ENCODE measurements around the gene C8B.

Gene C8B

DNA sequence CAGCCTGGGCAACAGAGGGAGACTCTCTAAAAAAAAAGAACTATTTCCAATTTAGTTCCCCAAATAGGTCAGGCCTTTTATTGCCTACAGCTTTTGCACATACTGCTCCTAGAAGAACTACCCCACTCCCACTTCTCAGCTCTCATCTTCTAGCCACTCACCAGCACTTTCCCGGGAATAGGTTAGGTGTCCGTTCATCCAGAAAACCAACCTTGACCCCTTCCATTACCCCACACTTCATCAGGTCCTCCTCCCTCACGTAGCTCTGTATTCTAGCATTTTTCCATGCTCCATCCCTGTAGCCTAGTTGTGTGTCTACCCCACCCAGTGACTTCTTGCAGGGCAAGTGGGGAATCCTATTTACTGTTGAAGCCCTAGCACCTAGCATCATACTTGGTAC is 42.6 kb downstream of the C8B start:
- TF ChIP-seq, protein P1, sequence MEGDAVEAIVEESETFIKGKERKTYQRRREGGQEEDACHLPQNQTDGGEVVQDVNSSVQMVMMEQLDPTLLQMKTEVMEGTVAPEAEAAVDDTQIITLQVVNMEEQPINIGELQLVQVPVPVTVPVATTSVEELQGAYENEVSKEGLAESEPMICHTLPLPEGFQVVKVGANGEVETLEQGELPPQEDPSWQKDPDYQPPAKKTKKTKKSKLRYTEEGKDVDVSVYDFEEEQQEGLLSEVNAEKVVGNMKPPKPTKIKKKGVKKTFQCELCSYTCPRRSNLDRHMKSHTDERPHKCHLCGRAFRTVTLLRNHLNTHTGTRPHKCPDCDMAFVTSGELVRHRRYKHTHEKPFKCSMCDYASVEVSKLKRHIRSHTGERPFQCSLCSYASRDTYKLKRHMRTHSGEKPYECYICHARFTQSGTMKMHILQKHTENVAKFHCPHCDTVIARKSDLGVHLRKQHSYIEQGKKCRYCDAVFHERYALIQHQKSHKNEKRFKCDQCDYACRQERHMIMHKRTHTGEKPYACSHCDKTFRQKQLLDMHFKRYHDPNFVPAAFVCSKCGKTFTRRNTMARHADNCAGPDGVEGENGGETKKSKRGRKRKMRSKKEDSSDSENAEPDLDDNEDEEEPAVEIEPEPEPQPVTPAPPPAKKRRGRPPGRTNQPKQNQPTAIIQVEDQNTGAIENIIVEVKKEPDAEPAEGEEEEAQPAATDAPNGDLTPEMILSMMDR (IDR thresholded peaks at IDR 0.05; ENCODE audit: extremely low read depth, missing control alignments) = no peak

DNA sequence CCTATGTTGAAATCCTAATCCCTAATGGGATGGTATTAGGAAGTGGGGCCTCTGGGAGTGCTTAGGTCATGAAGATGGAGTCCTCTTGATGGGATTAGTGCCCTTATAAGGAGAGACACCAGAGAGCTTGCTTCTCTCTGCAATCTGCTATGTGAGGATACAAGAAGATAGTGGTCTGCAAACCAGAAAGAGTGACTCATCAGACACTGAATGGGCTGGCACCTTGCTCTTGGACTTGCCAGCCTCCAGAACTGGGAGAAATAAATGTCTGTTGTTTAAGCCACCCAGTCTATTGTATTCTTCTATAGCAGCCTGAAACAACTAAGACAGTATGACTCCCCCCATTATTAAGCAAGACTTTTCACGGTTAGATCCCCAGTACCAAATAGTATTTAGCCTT is 43.3 kb downstream of the C8B start:
- TF ChIP-seq, protein P1 (IDR thresholded peaks at IDR 0.05; ENCODE audit: extremely low read depth, missing control alignments) = no peak
- no peak for DNase-seq (ENCODE audit: low spot score)

More for the DNA sequence above, 42.6 kb downstream of the C8B start:
- no peak for DNase-seq (ENCODE audit: low spot score)

- TF ChIP-seq, protein P1 (IDR thresholded peaks at IDR 0.05; ENCODE audit: extremely low read depth, missing control alignments) = no peak
- no peak for DNase-seq (ENCODE audit: low spot score)
Measured at GRCh38 chr1:56922070-56922469, 43.7 kb downstream of the C8B start.

DNA sequence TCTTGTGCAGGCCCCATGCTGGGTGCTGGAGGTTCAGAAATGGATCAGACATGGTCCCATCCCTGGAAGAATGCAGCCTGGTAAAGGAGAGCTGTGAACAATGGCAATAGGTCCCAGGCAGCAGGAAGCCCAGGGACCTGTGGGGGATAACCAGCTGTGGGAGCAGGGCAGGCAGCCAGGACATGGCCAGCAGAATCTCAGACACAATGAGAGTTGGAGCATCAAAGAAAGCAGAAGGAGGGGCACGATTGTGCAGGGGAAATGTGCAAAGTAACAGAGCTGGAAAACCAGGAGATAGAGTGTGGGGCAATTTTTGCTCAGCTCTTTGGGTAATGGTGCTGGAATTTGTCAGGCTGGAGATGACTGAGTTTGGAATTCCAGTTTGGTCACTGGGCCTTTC is 44.3 kb downstream of the C8B start:
- DNase-seq (ENCODE audit: low spot score) = no peak
- TF ChIP-seq, protein P1 (IDR thresholded peaks at IDR 0.05; ENCODE audit: extremely low read depth, missing control alignments) = no peak

DNA sequence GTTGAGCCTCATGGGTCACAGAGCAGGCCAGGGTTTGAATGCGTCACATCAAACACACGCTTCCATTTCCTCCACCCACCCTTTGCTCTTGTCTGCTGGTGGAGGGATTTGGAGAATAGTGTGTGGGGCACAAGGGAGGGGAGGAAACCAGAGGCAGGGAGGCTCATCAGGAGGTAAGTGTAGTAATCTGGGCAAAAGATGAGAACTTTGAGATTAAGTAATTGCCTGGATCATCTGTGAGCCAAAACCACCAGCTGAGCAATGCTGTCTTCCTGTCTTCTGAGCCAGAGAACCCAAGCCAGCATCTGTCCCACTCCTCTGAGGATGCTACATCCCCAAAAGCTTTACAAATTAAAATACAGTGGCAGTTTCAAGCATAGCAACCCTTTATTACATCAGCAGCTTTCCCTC is 45.2 kb downstream of the C8B start:
- no peak for DNase-seq (ENCODE audit: low spot score)

GRCh38 chr1:56917356-56917755 is 48.5 kb downstream of the C8B start:
- TF ChIP-seq, protein P1 (IDR thresholded peaks at IDR 0.05; ENCODE audit: extremely low read depth, missing control alignments) = no peak
- no peak for DNase-seq (ENCODE audit: low spot score)

More for the DNA sequence above, 45.2 kb downstream of the C8B start:
- TF ChIP-seq, protein P1 (IDR thresholded peaks at IDR 0.05; ENCODE audit: extremely low read depth, missing control alignments) = no peak

DNA sequence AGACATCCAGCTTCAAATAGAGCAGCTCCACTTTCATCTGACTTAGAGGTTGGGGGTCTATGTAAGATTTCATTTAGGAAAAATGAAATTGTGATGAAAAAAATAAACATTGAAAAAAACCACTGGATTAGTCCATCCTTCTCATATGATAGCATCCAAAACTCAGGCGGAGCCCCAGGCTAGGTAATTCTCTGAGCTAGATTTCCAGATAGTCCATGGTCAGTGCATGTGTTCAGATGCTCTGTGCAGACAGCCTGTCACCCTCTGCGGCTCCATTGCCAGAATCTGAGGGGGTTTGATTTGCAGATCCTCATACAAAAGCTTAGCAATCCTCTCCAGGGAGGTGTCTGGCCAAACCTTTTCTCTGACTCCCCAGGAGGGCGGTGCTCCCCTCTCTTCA is 49.2 kb downstream of the C8B start:
- no peak for DNase-seq (ENCODE audit: low spot score)
- TF ChIP-seq, protein P1 (IDR thresholded peaks at IDR 0.05; ENCODE audit: extremely low read depth, missing control alignments) = no peak

All from GM20000 (cell line).